ENCODE data around the gene KIAA0232.

GRCh38 chr4:6896035-6896434 lies 113.5 kb downstream of the KIAA0232 start:
- TF ChIP-seq, protein P1, sequence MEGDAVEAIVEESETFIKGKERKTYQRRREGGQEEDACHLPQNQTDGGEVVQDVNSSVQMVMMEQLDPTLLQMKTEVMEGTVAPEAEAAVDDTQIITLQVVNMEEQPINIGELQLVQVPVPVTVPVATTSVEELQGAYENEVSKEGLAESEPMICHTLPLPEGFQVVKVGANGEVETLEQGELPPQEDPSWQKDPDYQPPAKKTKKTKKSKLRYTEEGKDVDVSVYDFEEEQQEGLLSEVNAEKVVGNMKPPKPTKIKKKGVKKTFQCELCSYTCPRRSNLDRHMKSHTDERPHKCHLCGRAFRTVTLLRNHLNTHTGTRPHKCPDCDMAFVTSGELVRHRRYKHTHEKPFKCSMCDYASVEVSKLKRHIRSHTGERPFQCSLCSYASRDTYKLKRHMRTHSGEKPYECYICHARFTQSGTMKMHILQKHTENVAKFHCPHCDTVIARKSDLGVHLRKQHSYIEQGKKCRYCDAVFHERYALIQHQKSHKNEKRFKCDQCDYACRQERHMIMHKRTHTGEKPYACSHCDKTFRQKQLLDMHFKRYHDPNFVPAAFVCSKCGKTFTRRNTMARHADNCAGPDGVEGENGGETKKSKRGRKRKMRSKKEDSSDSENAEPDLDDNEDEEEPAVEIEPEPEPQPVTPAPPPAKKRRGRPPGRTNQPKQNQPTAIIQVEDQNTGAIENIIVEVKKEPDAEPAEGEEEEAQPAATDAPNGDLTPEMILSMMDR (IDR thresholded peaks at IDR 0.05; ENCODE audit: low read depth, low read length, missing input control): no peak
- TF ChIP-seq, protein P2, sequence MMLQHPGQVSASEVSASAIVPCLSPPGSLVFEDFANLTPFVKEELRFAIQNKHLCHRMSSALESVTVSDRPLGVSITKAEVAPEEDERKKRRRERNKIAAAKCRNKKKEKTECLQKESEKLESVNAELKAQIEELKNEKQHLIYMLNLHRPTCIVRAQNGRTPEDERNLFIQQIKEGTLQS (IDR thresholded peaks at IDR 0.05): no peak
- no peak for TF ChIP-seq GABPA (IDR thresholded peaks at IDR 0.05 in 1 of 2, conservative IDR thresholded peaks at IDR 0.05 in 1 of 2)
- no peak for TF ChIP-seq REST (IDR thresholded peaks at IDR 0.05)
- no peak for TF ChIP-seq RAD21 (IDR thresholded peaks at IDR 0.05)
- TF ChIP-seq EGR1 (IDR thresholded peaks at IDR 0.05; ENCODE audit: low read depth in 2 of 2): no peak
- TF ChIP-seq MAX (IDR thresholded peaks at IDR 0.05): no peak
- no peak for TF ChIP-seq TAF1 (conservative IDR thresholded peaks at IDR 0.05)
- TF ChIP-seq ZBTB33 (IDR thresholded peaks at IDR 0.05): no peak
- TF ChIP-seq YY1 (IDR thresholded peaks at IDR 0.05): no peak
